ENCODE results near the gene TFF1. TPM values are rescaled to one million over a fixed set of nuclear protein-coding genes. Genes with fewer than 3 reads are reported as not detected.

The TFF1 gene
- polyA plus RNA-seq, 1 donor: 4.9 TPM

- no CpG with 5 or more reads among the region's 3 CpGs for WGBS (ENCODE audit: insufficient coverage, low lambda C conversion rate)
- Histone ChIP-seq H3K36me3 (ENCODE audit: control insufficient read depth, insufficient read depth, low read length) (no peaks in the 10 kb centered on the region), H3K9me3 (ENCODE audit: control insufficient read depth, low read depth, low read length) (no peaks in the 10 kb centered on the region), H3K27me3 (ENCODE audit: control insufficient read depth, insufficient read depth, low read length) (no peaks in the 10 kb centered on the region), H3K27ac (ENCODE audit: low read length) (no peak overlapping the region), H3K4me3 (ENCODE audit: low read length) (no peak overlapping the region), H3K4me1 (ENCODE audit: control insufficient read depth, insufficient read depth, low read length) (peaks cover 10% of the 10 kb centered on the region)
- no peak for DNase-seq
These were observed 9.6 kb upstream of the TFF1 start for GRCh38 chr21:42375966-42376337.

GRCh38 chr21:42375506-42375905 lies 9.2 kb upstream of the TFF1 start:
- Histone ChIP-seq H3K4me1 (ENCODE audit: control insufficient read depth, insufficient read depth, low read length) (peaks cover 10% of the 10 kb centered on the region), H3K9me3 (ENCODE audit: control insufficient read depth, low read depth, low read length) (no peaks in the 10 kb centered on the region), H3K36me3 (ENCODE audit: control insufficient read depth, insufficient read depth, low read length) (no peaks in the 10 kb centered on the region), H3K27me3 (ENCODE audit: control insufficient read depth, insufficient read depth, low read length) (no peaks in the 10 kb centered on the region), H3K4me3 (ENCODE audit: low read length) (no peak overlapping the region), H3K27ac (ENCODE audit: low read length) (no peak overlapping the region)
- no CpG with 5 or more reads among the region's 11 CpGs for WGBS (ENCODE audit: insufficient coverage, low lambda C conversion rate)
- DNase-seq: peak in 1 of 2 donors; percentile 33

- Histone ChIP-seq H3K27me3 (ENCODE audit: control insufficient read depth, insufficient read depth, low read length) (no peaks in the 10 kb centered on the region), H3K27ac (ENCODE audit: low read length) (no peak overlapping the region), H3K9me3 (ENCODE audit: control insufficient read depth, low read depth, low read length) (no peaks in the 10 kb centered on the region), H3K4me1 (ENCODE audit: control insufficient read depth, insufficient read depth, low read length) (peaks cover 10% of the 10 kb centered on the region), H3K36me3 (ENCODE audit: control insufficient read depth, insufficient read depth, low read length) (no peaks in the 10 kb centered on the region), H3K4me3 (ENCODE audit: low read length) (no peak overlapping the region)
- no peak for DNase-seq
- no CpG with 5 or more reads among the region's 23 CpGs for WGBS (ENCODE audit: insufficient coverage, low lambda C conversion rate)
These were observed 8.6 kb upstream of the TFF1 start for GRCh38 chr21:42374864-42375499.

GRCh38 chr21:42374457-42374856 lies 8.1 kb upstream of the TFF1 start:
- DNase-seq: no peak
- Histone ChIP-seq H3K4me3 (ENCODE audit: low read length) (no peak overlapping the region), H3K27ac (ENCODE audit: low read length) (no peak overlapping the region), H3K9me3 (ENCODE audit: control insufficient read depth, low read depth, low read length) (no peaks in the 10 kb centered on the region), H3K4me1 (ENCODE audit: control insufficient read depth, insufficient read depth, low read length) (peaks cover 10% of the 10 kb centered on the region), H3K36me3 (ENCODE audit: control insufficient read depth, insufficient read depth, low read length) (no peaks in the 10 kb centered on the region), H3K27me3 (ENCODE audit: control insufficient read depth, insufficient read depth, low read length) (no peaks in the 10 kb centered on the region)
- 95% methylated on average over 3 of the region's 7 CpGs for WGBS (ENCODE audit: insufficient coverage, low lambda C conversion rate)

GRCh38 chr21:42373908-42374455 lies 7.6 kb upstream of the TFF1 start:
- peaks cover 10% of the 10 kb centered on the region for H3K4me1 ChIP-seq (ENCODE audit: control insufficient read depth, insufficient read depth, low read length)
- H3K4me3 ChIP-seq (ENCODE audit: low read length): no peak overlapping the region
- H3K36me3 ChIP-seq (ENCODE audit: control insufficient read depth, insufficient read depth, low read length): no peaks in the 10 kb centered on the region
- no peaks in the 10 kb centered on the region for H3K9me3 ChIP-seq (ENCODE audit: control insufficient read depth, low read depth, low read length)
- WGBS (ENCODE audit: insufficient coverage, low lambda C conversion rate): no CpG with 5 or more reads among the region's 16 CpGs
- no peak overlapping the region for H3K27ac ChIP-seq (ENCODE audit: low read length)
- no peak for DNase-seq
- H3K27me3 ChIP-seq (ENCODE audit: control insufficient read depth, insufficient read depth, low read length): no peaks in the 10 kb centered on the region

GRCh38 chr21:42373196-42373907 lies 7.0 kb upstream of the TFF1 start:
- H3K27me3 ChIP-seq (ENCODE audit: control insufficient read depth, insufficient read depth, low read length): no peaks in the 10 kb centered on the region
- H3K9me3 ChIP-seq (ENCODE audit: control insufficient read depth, low read depth, low read length): no peaks in the 10 kb centered on the region
- no peaks in the 10 kb centered on the region for H3K36me3 ChIP-seq (ENCODE audit: control insufficient read depth, insufficient read depth, low read length)
- no CpG with 5 or more reads among the region's 25 CpGs for whole genome bisulfite sequencing (ENCODE audit: insufficient coverage, low lambda C conversion rate)
- no peak overlapping the region for H3K4me3 ChIP-seq (ENCODE audit: low read length)
- peaks cover 10% of the 10 kb centered on the region for H3K4me1 ChIP-seq (ENCODE audit: control insufficient read depth, insufficient read depth, low read length)
- DNase-seq: no peak
- H3K27ac ChIP-seq (ENCODE audit: low read length): no peak overlapping the region

- H3K27me3 ChIP-seq (ENCODE audit: control insufficient read depth, insufficient read depth, low read length): no peaks in the 10 kb centered on the region
- no peaks in the 10 kb centered on the region for H3K36me3 ChIP-seq (ENCODE audit: control insufficient read depth, insufficient read depth, low read length)
- WGBS (ENCODE audit: insufficient coverage, low lambda C conversion rate): 100% methylated on average over 5 of the region's 18 CpGs
- no peak for DNase-seq
- H3K4me3 ChIP-seq (ENCODE audit: low read length): no peak overlapping the region
- no peaks in the 10 kb centered on the region for H3K9me3 ChIP-seq (ENCODE audit: control insufficient read depth, low read depth, low read length)
- H3K27ac ChIP-seq (ENCODE audit: low read length): no peak overlapping the region
- H3K4me1 ChIP-seq (ENCODE audit: control insufficient read depth, insufficient read depth, low read length): peaks cover 26% of the 10 kb centered on the region
These were observed 4.7 kb upstream of the TFF1 start for GRCh38 chr21:42370894-42371654.

- H3K27ac ChIP-seq (ENCODE audit: low read length): no peak overlapping the region
- no peak overlapping the region for H3K4me3 ChIP-seq (ENCODE audit: low read length)
- no peak for DNase-seq
- no peaks in the 10 kb centered on the region for H3K36me3 ChIP-seq (ENCODE audit: control insufficient read depth, insufficient read depth, low read length)
- no CpG with 5 or more reads among the region's 16 CpGs for whole genome bisulfite sequencing (ENCODE audit: insufficient coverage, low lambda C conversion rate)
- H3K4me1 ChIP-seq (ENCODE audit: control insufficient read depth, insufficient read depth, low read length): peaks cover 24% of the 10 kb centered on the region
- no peaks in the 10 kb centered on the region for H3K27me3 ChIP-seq (ENCODE audit: control insufficient read depth, insufficient read depth, low read length)
- no peaks in the 10 kb centered on the region for H3K9me3 ChIP-seq (ENCODE audit: control insufficient read depth, low read depth, low read length)
These were observed 3.5 kb upstream of the TFF1 start for GRCh38 chr21:42369821-42370220.

GRCh38 chr21:42367367-42368165 lies 1.2 kb upstream of the TFF1 start:
- no peaks in the 10 kb centered on the region for H3K9me3 ChIP-seq (ENCODE audit: control insufficient read depth, low read depth, low read length)
- no CpG with 5 or more reads among the region's 14 CpGs for WGBS (ENCODE audit: insufficient coverage, low lambda C conversion rate)
- H3K36me3 ChIP-seq (ENCODE audit: control insufficient read depth, insufficient read depth, low read length): no peaks in the 10 kb centered on the region
- H3K4me3 ChIP-seq (ENCODE audit: low read length): no peak overlapping the region
- no peaks in the 10 kb centered on the region for H3K27me3 ChIP-seq (ENCODE audit: control insufficient read depth, insufficient read depth, low read length)
- peaks cover 32% of the 10 kb centered on the region for H3K4me1 ChIP-seq (ENCODE audit: control insufficient read depth, insufficient read depth, low read length)
- peak; percentile 31 to 74 for DNase-seq
- peak overlapping the region; percentile 50 for H3K27ac ChIP-seq (ENCODE audit: low read length)

- peaks cover 32% of the 10 kb centered on the region for H3K4me1 ChIP-seq (ENCODE audit: control insufficient read depth, insufficient read depth, low read length)
- no peaks in the 10 kb centered on the region for H3K27me3 ChIP-seq (ENCODE audit: control insufficient read depth, insufficient read depth, low read length)
- DNase-seq: no peak
- H3K4me3 ChIP-seq (ENCODE audit: low read length): no peak overlapping the region
- H3K36me3 ChIP-seq (ENCODE audit: control insufficient read depth, insufficient read depth, low read length): no peaks in the 10 kb centered on the region
- no peaks in the 10 kb centered on the region for H3K9me3 ChIP-seq (ENCODE audit: control insufficient read depth, low read depth, low read length)
- H3K27ac ChIP-seq (ENCODE audit: low read length): no peak overlapping the region
- WGBS (ENCODE audit: insufficient coverage, low lambda C conversion rate): no CpG with 5 or more reads among the region's 6 CpGs
These were observed 565 bp downstream of the TFF1 start for GRCh38 chr21:42365770-42366169.

Measured in large intestine (tissue), 3 donors.